COR-L47 (cell line): ENCODE results near the gene GNAO1.

Source experiments
- DNase-seq: peaks from one replicate; lab custom pipeline; 2025; lab: John Stamatoyannopoulos, UW

Gene GNAO1

GRCh38 chr16:56241596-56241995 lies 50.3 kb downstream of the GNAO1 start:
- no peak for DNase-seq

GRCh38 chr16:56242740-56243139 lies 51.5 kb downstream of the GNAO1 start:
- no peak for DNase-seq

- no peak for DNase-seq
Measured at GRCh38 chr16:56244612-56245011, 53.3 kb downstream of the GNAO1 start.

DNA sequence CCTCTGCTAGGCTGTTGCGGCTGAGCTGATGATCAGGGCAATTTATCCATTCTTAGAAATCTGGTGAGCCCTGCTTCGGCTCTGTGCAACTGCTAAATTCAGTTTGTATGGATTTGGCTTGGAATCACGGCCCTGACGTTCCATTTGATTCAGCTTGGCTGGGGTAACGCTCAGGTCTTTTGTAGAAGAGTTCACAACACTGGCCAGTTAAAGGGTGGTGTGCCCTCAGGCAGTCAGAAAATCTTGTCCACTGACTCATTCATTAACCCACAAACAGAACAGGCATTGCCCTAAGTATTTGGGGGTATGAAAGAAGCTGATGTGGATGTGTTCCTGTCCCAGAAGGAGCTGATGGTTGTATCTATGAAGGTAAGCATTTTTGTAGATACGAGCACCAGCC lies 53.9 kb downstream of the GNAO1 start:
- no peak for DNase-seq

DNA sequence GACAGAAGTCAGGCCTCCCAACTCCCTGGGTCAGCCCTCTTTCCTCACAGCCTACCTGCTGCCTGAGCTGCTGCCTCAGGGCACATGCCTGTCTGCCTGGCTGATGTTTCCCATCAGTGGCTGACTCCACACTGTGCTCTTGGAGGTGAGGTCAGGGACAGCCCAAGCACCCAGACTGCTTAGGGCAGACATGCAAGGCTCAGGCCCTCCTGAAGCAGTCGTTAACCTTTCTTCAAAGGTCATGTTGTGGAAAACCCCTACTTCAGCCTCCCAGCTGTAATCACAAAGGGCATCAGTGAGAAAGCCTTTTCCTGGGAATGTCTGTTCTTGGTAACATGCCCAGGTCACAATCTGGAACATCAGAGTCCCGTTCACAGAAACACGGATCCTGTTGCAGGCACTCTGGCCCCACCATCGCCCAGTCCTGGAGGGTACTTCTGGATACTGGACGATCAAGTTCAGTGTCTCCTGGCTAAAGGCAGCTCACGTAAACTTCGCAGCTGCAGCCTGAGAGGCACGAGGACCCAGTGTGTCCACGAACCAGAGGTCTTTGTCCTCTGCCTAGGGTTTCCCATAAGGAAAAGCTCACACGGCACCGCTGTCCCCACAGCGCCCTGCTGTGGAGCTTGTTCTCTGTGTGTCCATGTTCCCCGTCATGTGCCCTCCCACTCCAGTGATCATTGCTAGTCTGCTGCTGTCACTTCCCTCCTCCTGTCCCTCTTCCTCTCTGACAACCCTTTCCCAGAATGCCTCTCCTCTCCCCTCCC lies 54.9 kb downstream of the GNAO1 start:
- no peak for DNase-seq

DNA sequence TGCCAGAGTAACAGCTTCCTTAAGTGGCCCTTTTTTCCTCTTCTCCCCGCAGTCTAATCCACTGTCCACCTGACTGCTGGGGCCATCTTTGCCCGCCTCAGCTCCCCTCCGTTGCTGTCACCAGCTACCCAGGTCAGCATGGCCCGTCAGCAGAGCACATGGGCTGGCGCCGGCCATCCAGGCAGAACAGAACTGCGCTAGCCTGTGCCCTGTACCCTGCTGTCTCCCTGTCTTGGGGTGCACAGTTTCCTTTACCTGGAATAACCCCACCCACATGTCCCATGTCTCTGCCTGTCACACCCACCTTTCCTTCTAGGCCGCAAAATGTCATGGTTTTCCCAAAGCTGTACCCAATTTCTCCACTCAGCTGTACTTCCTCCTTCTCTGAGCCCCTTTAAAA lies 55.7 kb downstream of the GNAO1 start:
- DNase-seq: no peak

DNA sequence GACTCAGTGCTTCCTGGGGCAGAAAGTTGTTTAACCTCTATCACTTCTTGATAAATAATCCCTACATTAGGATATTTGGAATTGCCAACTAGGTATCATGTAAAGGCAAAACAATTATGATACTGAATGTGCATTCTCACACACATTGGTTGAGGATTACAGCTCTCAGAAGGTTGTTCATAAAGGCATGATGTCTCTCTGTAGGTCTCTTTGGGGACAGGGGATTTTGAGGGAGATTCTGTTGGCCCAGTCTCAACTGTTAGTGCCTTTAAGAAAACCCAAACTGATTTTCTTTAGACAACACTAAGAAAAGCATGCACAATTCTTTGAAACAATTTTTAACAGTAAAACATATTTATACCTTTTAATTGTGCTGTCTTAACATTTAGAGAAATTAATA lies 56.5 kb downstream of the GNAO1 start:
- no peak for DNase-seq

DNA sequence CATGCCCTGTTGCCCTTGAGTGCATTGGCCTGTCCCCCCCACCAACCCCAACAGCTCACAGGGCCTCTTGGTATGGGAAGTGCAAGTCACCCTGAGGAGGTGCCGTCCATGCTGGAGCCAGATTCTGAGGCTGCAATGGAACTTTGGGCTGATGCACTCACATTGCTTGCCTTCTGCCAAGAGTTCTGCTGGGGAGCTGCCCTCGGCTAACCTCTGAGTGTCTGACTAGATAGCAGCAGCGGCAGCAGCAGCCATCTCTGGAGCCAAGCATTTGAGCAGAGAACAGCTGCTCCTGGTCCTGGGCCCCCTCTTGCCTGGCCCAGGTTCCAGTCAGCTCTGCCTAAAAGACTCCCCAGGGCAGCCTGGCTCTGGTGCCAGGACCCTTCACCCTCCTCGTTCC lies 61.5 kb downstream of the GNAO1 start:
- no peak for DNase-seq

DNA sequence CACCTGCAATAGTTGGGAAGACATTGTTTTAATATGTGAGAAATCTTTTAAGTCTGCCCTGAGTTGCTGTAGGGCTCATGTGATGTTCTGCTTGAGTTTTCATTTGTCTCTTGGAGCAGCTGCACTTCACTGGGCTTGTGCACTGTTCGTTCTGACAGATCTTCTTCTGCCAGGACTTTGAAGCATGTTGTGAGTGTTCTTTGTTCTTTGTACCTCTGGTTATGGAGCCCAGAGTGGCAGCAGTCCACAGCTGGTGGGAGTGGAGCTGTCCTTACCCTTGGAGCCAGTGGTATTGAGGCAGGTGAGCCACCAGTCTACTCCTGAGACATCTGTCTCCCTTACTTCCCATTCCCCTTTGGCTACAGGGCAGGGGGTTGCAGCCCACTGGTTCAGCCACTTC lies 64.6 kb downstream of the GNAO1 start:
- no peak for DNase-seq

GRCh38 chr16:56257239-56257638 lies 66.0 kb downstream of the GNAO1 start:
- DNase-seq: peak; percentile 44

DNA sequence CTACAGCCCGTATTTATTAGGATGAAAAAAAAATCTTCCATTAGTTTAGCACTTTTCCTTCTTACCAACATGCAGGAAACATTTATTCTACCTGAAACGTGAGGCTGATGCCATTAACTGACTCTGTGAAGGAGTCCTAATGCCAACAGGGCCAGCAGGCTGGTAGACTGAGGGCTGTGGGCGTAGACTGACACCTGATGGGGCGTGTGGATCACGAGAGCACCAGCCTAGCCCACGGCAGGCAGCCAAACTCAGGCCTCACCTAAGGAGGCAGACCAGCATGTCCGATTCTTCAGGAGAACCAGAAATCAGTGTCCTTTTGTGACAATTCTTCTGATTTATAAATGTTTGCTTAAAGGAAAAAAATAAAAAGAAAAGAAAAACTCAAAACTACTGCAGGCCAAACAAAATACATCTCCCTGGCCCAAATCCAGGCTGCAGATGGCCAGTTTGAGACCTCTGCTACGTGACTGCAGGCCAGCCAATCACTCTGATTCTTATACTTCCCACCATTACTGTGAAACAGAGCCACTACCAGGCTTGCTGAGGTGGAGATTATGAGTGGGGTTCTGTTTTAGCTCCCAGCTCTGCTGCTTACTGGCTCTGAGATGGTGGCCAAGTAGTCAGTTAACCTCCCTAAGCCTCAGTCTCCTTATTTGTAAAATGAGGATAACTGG lies 66.5 kb downstream of the GNAO1 start:
- no peak for DNase-seq

DNA sequence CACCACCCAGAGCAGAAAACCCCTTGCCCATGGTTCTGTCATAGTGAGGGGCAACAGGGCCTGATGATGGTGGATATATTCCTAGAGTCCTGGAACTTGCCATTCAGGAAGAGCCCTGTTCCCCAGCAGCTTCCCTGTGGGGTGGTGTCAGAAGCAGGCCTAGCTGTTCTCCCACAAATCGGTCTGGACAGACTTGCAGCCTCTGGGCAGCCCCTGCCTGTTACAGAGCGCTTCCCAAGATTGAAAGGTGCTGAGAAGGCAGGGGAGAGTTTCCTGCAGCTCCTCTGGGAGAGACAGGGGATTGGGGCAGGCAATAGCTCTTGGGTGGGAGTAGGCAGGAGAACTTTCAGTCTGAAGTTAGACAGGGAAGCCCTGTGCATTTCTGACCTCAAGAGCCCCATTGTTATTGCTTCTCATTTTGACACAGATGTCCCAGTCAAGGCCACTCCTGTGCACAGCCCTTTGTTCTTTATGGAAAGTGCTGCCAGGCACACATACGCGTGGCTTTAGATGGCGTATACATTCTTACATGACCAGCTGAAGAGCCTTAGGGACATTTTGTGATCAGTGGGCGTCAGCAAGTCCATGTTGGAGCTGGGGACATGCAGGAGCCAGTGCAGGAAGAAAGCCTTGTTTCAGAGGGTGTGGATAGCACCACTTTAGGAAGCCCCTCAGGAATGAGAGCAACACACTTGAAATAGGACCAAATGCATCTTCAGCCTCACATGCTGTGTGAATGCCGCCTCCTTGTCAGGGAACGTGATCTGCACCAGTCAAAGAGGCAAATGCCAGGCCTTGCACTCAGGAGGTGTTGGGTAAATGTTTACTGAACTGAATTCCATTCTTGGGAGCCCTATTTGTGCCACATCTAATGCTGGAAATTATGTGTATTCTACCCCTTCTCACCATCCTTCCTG lies 67.5 kb downstream of the GNAO1 start:
- DNase-seq: no peak

- no peak for DNase-seq
Measured at GRCh38 chr16:56259425-56259779, 68.1 kb downstream of the GNAO1 start.

DNA sequence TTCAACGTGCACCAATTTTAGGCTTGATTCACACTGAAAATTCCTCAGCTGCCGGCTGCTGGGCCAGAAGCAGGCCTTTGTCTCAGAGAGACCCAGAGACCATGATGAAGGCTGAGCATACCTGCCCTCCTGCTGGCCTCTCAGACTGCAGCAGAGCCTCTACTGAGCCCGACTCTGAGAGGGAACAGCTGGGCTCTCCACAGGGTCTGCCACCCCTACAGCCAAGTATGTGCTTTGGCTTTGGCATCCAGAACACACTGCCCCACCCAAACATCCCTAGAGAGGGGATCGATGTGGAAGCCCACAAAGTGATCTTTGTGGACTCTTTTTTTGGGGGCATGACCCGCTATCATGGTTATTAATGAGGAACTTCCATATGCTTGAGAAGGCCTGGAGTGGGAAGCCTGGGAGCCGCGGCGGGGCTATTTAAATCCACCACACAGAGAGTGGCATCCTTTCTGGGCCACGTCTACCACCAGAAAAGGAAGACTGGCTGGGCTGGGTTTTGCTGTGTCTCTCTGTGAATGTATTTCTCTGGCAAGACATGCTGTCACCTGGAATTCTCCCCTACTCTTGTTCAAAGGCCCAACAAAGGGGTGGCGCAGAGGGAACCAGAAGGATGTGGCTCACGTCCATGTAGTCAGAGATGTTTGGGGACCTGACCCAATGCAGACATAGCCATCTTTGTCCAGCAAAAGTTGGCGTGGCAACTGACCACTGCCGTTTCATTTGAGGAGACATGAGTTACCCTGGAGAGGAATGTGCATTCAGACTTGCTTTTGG lies 69.3 kb downstream of the GNAO1 start:
- no peak for DNase-seq

DNA sequence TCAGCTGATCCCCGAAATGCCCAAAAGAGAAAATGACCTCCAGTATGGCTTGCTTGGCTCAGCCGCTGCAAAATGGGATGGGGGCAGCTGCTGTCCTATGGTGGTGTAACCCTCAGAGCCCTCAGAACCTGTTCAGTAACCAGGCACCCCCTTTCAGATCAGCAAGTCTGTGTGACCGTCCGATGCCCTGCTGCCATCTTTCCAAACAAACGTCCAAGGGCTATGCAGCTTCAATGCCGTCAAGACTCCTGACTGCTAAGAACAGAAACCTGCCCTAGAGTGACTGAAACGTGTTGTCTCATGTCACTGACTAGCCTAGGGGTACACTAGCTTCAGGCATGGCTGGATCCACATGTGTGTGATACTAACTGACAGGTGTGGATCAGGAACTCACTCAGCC lies 70.4 kb downstream of the GNAO1 start:
- no peak for DNase-seq

DNA sequence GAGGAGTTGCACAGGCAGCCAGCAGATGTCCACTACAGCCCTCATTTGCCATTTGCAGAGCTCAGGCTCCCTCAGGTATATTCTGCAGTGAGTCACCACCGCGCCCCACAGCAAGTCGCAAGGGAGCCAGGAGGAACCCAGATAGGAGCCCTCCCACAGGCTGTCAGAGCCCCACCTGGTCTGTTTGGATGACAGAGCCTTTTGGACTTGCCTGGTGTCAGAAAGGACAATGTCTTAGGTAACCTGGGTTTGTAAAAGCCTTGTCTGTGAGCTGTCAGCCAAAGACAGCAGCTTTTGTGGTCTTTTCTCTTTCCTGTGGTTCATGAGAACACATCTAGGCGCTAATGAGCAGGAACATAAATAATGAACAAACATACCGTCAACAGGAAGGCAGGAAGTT lies 70.9 kb downstream of the GNAO1 start:
- peak; percentile 53 for DNase-seq

- DNase-seq: no peak
Measured at GRCh38 chr16:56262551-56263245, 71.4 kb downstream of the GNAO1 start.

GRCh38 chr16:56263711-56264608 lies 72.7 kb downstream of the GNAO1 start:
- DNase-seq: peak; percentile 39

GRCh38 chr16:56264609-56264972 lies 73.3 kb downstream of the GNAO1 start:
- DNase-seq: no peak

DNA sequence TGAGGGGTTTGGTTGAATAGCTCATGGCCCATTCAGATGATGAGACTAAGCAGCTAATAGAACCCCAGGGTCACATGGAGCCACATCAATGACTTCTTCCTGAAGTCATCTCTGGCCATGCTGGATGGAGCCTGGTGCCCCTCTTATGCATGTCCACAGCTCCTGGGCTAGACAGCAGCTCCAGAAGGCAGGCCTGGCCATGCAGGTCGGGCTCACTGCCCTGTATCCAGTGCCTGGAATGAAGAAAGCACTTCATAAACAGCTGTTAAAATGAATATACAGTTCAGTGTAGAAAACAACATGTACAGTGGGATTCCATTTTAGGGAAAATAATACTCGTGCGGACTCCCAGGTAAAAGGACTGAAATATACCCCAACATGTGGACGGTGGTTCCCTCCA lies 73.9 kb downstream of the GNAO1 start:
- DNase-seq: no peak
